GM12801 (cell line): ENCODE measurements around the gene FNDC7.

Experiments
- CTCF ChIP-seq: IDR thresholded peaks from one replicate; pipeline ENCODE4 v1.5.1; 2011; ENCODE audit warnings: control low read depth; ENCODE audit not compliant: insufficient read length; ENCODE audit errors: extremely low read depth

FNDC7 gene

GRCh38 chr1:108750476-108751181, 37.9 kb downstream of the FNDC7 start:
- TF ChIP-seq CTCF = no peak

DNA sequence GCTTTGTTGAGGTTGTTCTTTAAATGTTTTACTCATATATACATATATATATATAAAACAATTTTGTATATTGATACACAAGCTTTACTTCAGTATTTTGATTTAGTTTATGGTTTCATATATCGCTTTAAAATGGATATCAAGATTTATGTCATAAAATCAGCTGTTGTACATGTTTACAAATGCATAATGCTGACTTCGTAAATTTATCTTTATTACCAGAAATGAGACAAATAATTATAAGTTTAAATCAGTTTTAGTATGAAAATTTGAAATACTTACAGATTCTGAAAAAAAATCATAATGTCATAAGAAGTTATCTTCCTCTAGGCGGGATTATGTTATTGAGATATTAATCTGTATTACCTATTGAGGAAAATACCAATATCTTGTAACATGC, 40.7 kb downstream of the FNDC7 start:
- no peak for TF ChIP-seq CTCF

DNA sequence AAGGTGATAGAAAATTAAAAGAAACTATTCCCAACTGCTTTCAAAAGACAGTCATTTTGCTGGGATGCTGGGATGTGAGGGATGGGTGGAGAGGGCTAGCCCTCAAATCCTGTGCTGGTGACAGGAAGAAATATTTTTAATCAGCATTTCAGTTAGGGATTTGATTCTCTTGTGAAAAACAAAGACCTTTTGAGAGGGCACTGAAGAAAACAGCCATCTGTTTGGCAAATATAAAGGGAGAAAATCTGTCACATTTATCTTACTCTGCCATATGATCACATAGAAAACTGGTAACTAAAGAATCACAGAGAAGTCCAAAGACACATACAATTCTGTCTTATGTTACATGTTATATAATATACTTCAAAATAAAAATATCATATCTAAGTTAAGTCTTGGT, 46.1 kb downstream of the FNDC7 start:
- no peak for TF ChIP-seq CTCF

DNA sequence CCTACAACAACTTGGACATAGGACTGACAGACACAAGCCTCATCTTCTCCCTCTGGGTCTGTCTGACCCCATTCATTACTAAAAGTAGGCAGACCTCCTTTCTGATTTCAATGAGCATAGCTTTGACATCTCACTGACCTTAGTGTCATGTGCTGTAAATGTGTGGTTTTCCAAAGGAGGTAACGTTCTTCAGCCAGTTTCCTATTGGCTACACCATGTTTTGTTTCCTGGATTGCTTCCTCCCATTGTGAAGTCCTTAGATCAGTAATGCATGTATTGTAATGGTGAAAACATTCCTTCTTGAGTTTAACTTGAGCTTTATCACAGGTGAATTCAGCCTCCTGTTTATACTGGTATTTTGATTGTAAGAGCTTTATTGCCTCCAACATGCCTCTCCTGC, 54.4 kb downstream of the FNDC7 start:
- TF ChIP-seq CTCF = no peak

GRCh38 chr1:108767708-108768107, 55.0 kb downstream of the FNDC7 start:
- TF ChIP-seq CTCF = no peak

DNA sequence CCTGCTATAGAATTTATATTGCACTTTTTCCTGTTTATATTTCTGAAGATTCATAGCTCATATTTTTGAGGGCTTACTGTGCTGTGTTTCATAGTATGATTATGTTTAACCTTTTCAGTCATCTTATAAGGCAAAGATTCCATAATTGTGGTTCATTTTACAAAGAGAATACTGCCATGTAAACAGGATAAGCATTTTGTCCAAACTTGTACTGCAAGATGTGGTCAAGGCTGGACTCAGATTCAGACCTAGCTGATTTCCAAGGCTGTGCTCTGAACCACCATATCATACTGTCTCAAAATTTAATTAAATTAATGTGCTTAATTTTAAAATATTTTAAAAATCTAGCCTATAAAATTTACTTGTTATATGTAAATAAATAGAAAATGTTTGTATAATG, 65.1 kb downstream of the FNDC7 start:
- no peak for TF ChIP-seq CTCF

GRCh38 chr1:108779455-108779854, 66.7 kb downstream of the FNDC7 start:
- TF ChIP-seq CTCF = no peak
